Smooth muscle cell (in vitro differentiated cells): Measurements from ENCODE around the gene STC2. TPM values are rescaled to one million over a fixed set of nuclear protein-coding genes. Genes with fewer than 3 reads are reported as not detected.

Source experiments
- DNase-seq: peaks from one replicate; lab custom pipeline; 2025; ENCODE audit not compliant: unreplicated experiment; lab: John Stamatoyannopoulos, UW
- H2AFZ ChIP-seq: fragments of 200-600 bp; sonication (generic); 2 replicates; pipeline ENCODE4 v1.6.0; 2016; ENCODE audit warnings: antibody characterized with exemption, low read depth, mild to moderate bottlenecking
- H3F3A ChIP-seq: fragments of 200-600 bp; sonication (generic); 2 replicates; pipeline ENCODE4 v1.6.0; 2017; ENCODE audit warnings: antibody characterized with exemption, low read depth
- H3K27ac ChIP-seq: fragments of 200-600 bp; sonication (generic); 2 replicates; pipeline ENCODE4 v1.5.1; 2016; ENCODE audit warnings: low read depth, mild to moderate bottlenecking
- H3K27me3 ChIP-seq: fragments of 200-600 bp; sonication (generic); 2 replicates; pipeline ENCODE4 v1.6.1; 2016; ENCODE audit warnings: low read depth, mild to moderate bottlenecking
- H3K36me3 ChIP-seq: fragments of 200-600 bp; sonication (generic); 2 replicates; pipeline ENCODE4 v1.5.1; 2016; ENCODE audit warnings: low read depth
- H3K4me1 ChIP-seq: fragments of 200-600 bp; sonication (generic); 2 replicates; pipeline ENCODE4 v1.5.1; 2016; ENCODE audit warnings: low read depth
- H3K4me2 ChIP-seq: fragments of 200-600 bp; sonication (generic); 2 replicates; pipeline ENCODE4 v1.6.0; 2016; ENCODE audit warnings: mild to moderate bottlenecking
- H3K4me3 ChIP-seq: fragments of 200-600 bp; sonication (generic); 2 replicates; pipeline ENCODE4 v1.5.1; 2016; ENCODE audit warnings: mild to moderate bottlenecking
- H3K79me2 ChIP-seq: fragments of 200-600 bp; sonication (generic); 2 replicates; pipeline ENCODE4 v1.6.0; 2016; ENCODE audit warnings: low read depth, mild to moderate bottlenecking
- H3K9ac ChIP-seq: fragments of 200-600 bp; sonication (generic); 2 replicates; pipeline ENCODE4 v1.6.0; 2016; ENCODE audit warnings: low read depth
- H3K9me3 ChIP-seq: fragments of 200-600 bp; sonication (generic); replicated peaks from 2 replicates; pipeline ENCODE4 v1.5.1; 2016; ENCODE audit warnings: low read depth
- H4K20me1 ChIP-seq: fragments of 200-600 bp; sonication (generic); 2 replicates; pipeline ENCODE4 v1.6.0; 2016; ENCODE audit warnings: low read depth
- WGBS: methylation state at CpG from one replicate; pipeline ENCODE4 v1.1.7; 2016; ENCODE audit warnings: low lambda C conversion rate; 5-methylcytosine and 5-hydroxymethylcytosine counted together
- polyA plus RNA-seq: library from polyadenylated mRNA; unstranded; fragments of >200 nt; fragmentation: Nextera tagmentation; extraction: Ambion mirVana; gene quantifications from 2 replicates; pipeline ENCODE4 v1.2.1, GENCODE V29; 2016
- total RNA-seq: library from RNA; depleted of rRNA; stranded (reverse); fragments of >200 nt; gene quantifications from 2 replicates; pipeline ENCODE4 v1.2.3, GENCODE V29; 2014
- TF ChIP-seq, protein P1 (sequence below): fragments of 200-600 bp; sonication (generic); IDR thresholded peaks from 2 replicates; pipeline ENCODE4 v1.5.1; 2017; ENCODE audit warnings: borderline replicate concordance, mild to moderate bottlenecking, antibody characterized with exemption; ENCODE audit not compliant: insufficient read depth, poor library complexity, severe bottlenecking

STC2 gene
- total and polyA plus RNA-seq, 2 experiments from 2014 or later: 54.3 to 75.4 TPM

DNA sequence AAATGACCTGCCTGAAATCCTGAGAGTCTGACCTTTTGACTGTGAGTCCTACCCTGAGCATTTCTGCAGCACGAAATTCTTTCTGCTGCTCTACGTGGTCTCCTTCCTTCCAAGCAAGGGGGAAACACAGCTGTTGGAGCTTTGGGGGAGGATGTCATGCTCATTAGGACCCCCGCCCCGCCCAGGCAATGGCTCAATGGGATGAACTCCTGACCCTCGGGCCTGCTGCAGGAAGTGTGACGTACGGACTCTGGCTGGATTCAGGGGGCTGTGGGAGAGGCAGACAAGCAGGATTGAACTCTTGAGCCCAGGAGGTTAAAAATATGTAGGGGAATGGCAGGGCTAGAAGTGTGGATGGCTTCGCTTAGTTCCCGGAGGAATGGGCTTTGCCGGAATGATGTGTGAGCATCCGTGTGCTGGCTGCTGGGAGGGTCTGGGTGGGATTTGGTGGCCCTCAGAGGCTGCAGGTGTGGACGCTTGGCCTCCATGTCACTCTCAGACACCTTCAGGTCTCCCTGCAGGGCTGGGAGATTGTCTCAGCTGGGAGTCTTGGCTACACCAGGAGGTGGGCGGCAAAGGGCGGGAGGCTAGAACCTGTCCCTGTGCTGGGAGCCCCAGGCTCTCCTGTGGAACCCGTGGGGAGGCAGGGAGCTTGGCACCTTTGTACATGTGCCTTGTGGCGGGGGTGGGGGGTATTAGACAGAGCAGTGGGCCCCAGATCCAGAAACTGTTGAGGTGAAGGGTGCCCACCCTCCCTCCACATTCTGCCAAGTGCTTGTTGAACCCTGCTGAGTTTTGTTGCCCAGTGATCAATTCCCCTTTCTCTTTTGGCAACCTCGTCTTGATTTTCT is 26.3 kb downstream of the STC2 start:
- H3K9me3 ChIP-seq: no peaks in the 10 kb centered on the region
- H3K4me2 ChIP-seq: peak overlapping the region; percentile 32
- no peaks in the 10 kb centered on the region for H3K27me3 ChIP-seq
- 71% methylated on average over 17 of the region's 17 CpGs for WGBS
- H3K79me2 ChIP-seq: no peaks in the 10 kb centered on the region
- no peaks in the 10 kb centered on the region for H4K20me1 ChIP-seq
- DNase-seq: no peak
- no peak overlapping the region for H3K27ac ChIP-seq
- no peaks in the 10 kb centered on the region for H3K36me3 ChIP-seq
- no peak overlapping the region for H3K9ac ChIP-seq
- H3K4me3 ChIP-seq: no peak overlapping the region
- H3F3A ChIP-seq: peaks cover 4% of the 10 kb centered on the region
- H2AFZ ChIP-seq: no peak overlapping the region
- TF ChIP-seq, protein P1, sequence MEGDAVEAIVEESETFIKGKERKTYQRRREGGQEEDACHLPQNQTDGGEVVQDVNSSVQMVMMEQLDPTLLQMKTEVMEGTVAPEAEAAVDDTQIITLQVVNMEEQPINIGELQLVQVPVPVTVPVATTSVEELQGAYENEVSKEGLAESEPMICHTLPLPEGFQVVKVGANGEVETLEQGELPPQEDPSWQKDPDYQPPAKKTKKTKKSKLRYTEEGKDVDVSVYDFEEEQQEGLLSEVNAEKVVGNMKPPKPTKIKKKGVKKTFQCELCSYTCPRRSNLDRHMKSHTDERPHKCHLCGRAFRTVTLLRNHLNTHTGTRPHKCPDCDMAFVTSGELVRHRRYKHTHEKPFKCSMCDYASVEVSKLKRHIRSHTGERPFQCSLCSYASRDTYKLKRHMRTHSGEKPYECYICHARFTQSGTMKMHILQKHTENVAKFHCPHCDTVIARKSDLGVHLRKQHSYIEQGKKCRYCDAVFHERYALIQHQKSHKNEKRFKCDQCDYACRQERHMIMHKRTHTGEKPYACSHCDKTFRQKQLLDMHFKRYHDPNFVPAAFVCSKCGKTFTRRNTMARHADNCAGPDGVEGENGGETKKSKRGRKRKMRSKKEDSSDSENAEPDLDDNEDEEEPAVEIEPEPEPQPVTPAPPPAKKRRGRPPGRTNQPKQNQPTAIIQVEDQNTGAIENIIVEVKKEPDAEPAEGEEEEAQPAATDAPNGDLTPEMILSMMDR: no peak
- peaks cover 48% of the 10 kb centered on the region for H3K4me1 ChIP-seq

DNA sequence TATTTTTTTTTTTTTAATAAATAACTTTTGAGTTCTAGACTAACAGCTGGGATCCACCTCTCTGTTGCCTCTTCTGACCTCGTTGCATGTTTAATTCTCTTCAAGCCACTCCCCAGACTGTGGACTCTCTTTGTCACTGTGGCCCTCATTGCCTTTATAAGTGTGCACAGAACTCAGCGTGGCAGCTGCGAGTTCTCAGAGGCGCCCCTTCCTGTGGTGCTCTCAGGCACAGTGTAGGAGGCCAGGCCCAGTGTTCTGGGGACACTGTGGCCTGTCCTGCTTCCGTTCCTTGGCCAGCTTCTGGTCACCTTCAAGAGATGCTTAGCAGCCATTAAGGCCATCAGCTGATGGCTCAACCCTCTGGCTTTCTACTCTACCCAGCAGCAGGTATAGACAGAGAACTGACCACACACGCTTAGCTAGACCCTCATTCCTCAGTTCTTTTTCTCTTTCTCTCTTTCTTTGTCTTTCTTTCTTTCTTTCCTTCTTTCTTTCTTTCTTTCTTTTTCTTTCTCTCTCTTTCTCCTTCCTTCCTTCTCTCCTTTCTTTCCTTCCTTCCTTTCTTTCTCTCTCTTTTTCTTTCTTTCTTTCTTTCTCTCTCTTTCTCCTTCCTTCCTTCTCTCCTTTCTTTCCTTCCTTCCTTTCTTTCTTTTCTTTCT is 27.7 kb downstream of the STC2 start:
- WGBS: 92% methylated on average over 6 of the region's 6 CpGs
- peaks cover 4% of the 10 kb centered on the region for H3F3A ChIP-seq

DNA sequence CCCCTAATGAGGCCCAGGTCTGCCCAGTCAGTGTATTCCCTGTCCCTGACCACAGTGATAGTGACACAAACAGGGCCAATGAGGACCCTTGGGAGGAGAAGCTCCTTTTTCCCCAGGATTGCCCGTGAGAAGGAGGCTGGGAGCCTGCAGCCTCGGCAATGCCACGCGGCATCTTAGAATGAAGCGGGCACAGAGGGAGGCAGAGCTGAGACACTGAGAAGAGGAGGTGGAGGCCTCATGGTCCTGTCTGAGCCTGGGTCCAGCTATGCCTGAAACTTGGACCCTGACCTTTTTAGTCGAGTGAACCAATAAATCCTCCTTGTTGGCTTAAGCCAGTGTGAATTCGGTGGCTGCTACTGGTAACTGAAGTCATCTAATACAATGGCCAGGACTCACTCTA is 28.4 kb downstream of the STC2 start:
- Histone ChIP-seq H3K9me3 (no peaks in the 10 kb centered on the region), H3K9ac (no peak overlapping the region), H4K20me1 (no peaks in the 10 kb centered on the region), H2AFZ (no peak overlapping the region), H3F3A (peaks cover 4% of the 10 kb centered on the region), H3K27ac (no peak overlapping the region), H3K4me2 (no peak overlapping the region), H3K79me2 (no peaks in the 10 kb centered on the region), H3K4me1 (peaks cover 48% of the 10 kb centered on the region), H3K36me3 (no peaks in the 10 kb centered on the region), H3K4me3 (no peak overlapping the region), H3K27me3 (no peaks in the 10 kb centered on the region)
- WGBS: 95% methylated on average over 7 of the region's 7 CpGs
- TF ChIP-seq, protein P1: no peak
- no peak for DNase-seq

More for the DNA sequence above, 27.7 kb downstream of the STC2 start:
- Histone ChIP-seq H3K36me3 (no peaks in the 10 kb centered on the region), H3K9me3 (no peaks in the 10 kb centered on the region), H3K4me3 (no peak overlapping the region), H3K27me3 (no peaks in the 10 kb centered on the region), H3K4me2 (no peak overlapping the region), H3K9ac (no peak overlapping the region), H3K79me2 (no peaks in the 10 kb centered on the region), H2AFZ (no peak overlapping the region), H3K4me1 (peaks cover 48% of the 10 kb centered on the region), H4K20me1 (no peaks in the 10 kb centered on the region), H3K27ac (no peak overlapping the region)
- TF ChIP-seq, protein P1: no peak
- no peak for DNase-seq
